Occipital lobe (tissue), 2 donors: ENCODE results near the gene ICAM2. TPM values are rescaled to one million over a fixed set of nuclear protein-coding genes. Genes with fewer than 3 reads are reported as not detected.

Experiments used
- DNase-seq: peaks from one replicate; lab custom pipeline; 2025; lab: John Stamatoyannopoulos, UW
- total RNA-seq: library from RNA; depleted of rRNA; stranded (reverse); fragments of >200 nt; gene quantifications from one replicate; pipeline ENCODE4 v1.2.3, GENCODE V29; 2014

The ICAM2 gene
- total RNA-seq: 8.4 TPM

- DNase-seq: no peak
Measured at GRCh38 chr17:64020056-64020766, at the start of gene ICAM2. TSS of gene ICAM2 (minus strand) at chr17:64020633. CDS start at chr17:64006691, 13,942 bp downstream.

- no peak for DNase-seq
Measured at GRCh38 chr17:64070213-64070612, 49.8 kb upstream of the ICAM2 start.

GRCh38 chr17:64069143-64069542 is 48.7 kb upstream of the ICAM2 start:
- no peak for DNase-seq

GRCh38 chr17:64067657-64068056 is 47.2 kb upstream of the ICAM2 start:
- DNase-seq: no peak

- no peak for DNase-seq
Measured at GRCh38 chr17:64066716-64067115, 46.3 kb upstream of the ICAM2 start.

GRCh38 chr17:64065161-64065560 is 44.7 kb upstream of the ICAM2 start:
- DNase-seq: no peak

GRCh38 chr17:64064331-64064730 is 43.9 kb upstream of the ICAM2 start:
- no peak for DNase-seq

- DNase-seq: no peak
Measured at GRCh38 chr17:64063766-64064224, 43.4 kb upstream of the ICAM2 start.

GRCh38 chr17:64063088-64063487 is 42.7 kb upstream of the ICAM2 start:
- DNase-seq: no peak

- no peak for DNase-seq
Measured at GRCh38 chr17:64061178-64061898, 40.9 kb upstream of the ICAM2 start.

- no peak for DNase-seq
Measured at GRCh38 chr17:64060331-64060730, 39.9 kb upstream of the ICAM2 start.

- no peak for DNase-seq
Measured at GRCh38 chr17:64059756-64060155, 39.3 kb upstream of the ICAM2 start.

GRCh38 chr17:64058621-64059020 is 38.2 kb upstream of the ICAM2 start:
- no peak for DNase-seq

- no peak for DNase-seq
Measured at GRCh38 chr17:64057701-64058263, 37.3 kb upstream of the ICAM2 start.

- DNase-seq: no peak
Measured at GRCh38 chr17:64056269-64057005, 36.0 kb upstream of the ICAM2 start.

GRCh38 chr17:64055183-64056142 is 35.0 kb upstream of the ICAM2 start:
- DNase-seq: no peak

GRCh38 chr17:64054304-64054703 is 33.9 kb upstream of the ICAM2 start:
- DNase-seq: no peak

GRCh38 chr17:64053101-64053500 is 32.7 kb upstream of the ICAM2 start:
- DNase-seq: no peak

GRCh38 chr17:64051153-64051552 is 30.7 kb upstream of the ICAM2 start:
- no peak for DNase-seq

GRCh38 chr17:64048805-64049204 is 28.4 kb upstream of the ICAM2 start:
- DNase-seq: no peak

- DNase-seq: no peak
Measured at GRCh38 chr17:64045176-64045575, 24.7 kb upstream of the ICAM2 start.
